Measurements from ENCODE around the gene NES.
"Not testable (repeated sequence)": the region's sequence is repeated elsewhere in the genome, so short reads cannot be mapped to it uniquely, and the experiment has no call there.

The NES gene

GRCh38 chr1:156632355-156632754, 44.9 kb downstream of the NES start:
- CTCF ChIA-PET: interaction anchor here (1.3 to 11.6 kb wide), 2 partner anchors 26 to 46 kb away, joined by 4 to 264 read pairs; no protein-coding TSS in a partner anchor
- Mint-ChIP-seq H3K36me3 (no peaks in the 10 kb centered on the region), H3K9me3 (no peaks in the 10 kb centered on the region), H3K4me1 (no peaks in the 10 kb centered on the region), H3K4me3 (no peak overlapping the region), H3K27me3 (peaks cover 87% of the 10 kb centered on the region), H3K27ac (no peak overlapping the region)
- DNase-seq: no peak

GRCh38 chr1:156631152-156631551, 46.1 kb downstream of the NES start:
- CTCF ChIA-PET: interaction anchor here (0.6 to 11.6 kb wide), 6 partner anchors 12 to 258 kb away, joined by 3 to 264 read pairs (median 4); partner anchors contain the start of gene HAPLN2
- not testable (repeated sequence) for H3K9me3 Mint-ChIP-seq, H3K27ac Mint-ChIP-seq, DNase-seq, H3K36me3 Mint-ChIP-seq, H3K4me1 Mint-ChIP-seq, H3K4me3 Mint-ChIP-seq
- H3K27me3 Mint-ChIP-seq: peaks cover 80% of the 10 kb centered on the region

GRCh38 chr1:156629823-156630449, 47.3 kb downstream of the NES start:
- Mint-ChIP-seq H3K27me3 (peaks cover 82% of the 10 kb centered on the region), H3K9me3 (no peaks in the 10 kb centered on the region), H3K4me3 (no peak overlapping the region), H3K36me3 (no peaks in the 10 kb centered on the region), H3K27ac (no peak overlapping the region), H3K4me1 (peaks cover 8% of the 10 kb centered on the region)
- no peak for DNase-seq
- CTCF ChIA-PET: interaction anchor here (0.6 to 11.6 kb wide), 8 partner anchors 10 to 1398 kb away, joined by 3 to 264 read pairs (median 4); partner anchors contain the start of genes CRABP2 and HAPLN2

- H3K27me3 Mint-ChIP-seq: peaks cover 84% of the 10 kb centered on the region
- CTCF ChIA-PET: interaction anchor here (0.6 to 11.6 kb wide), 28 partner anchors 10 to 490 kb away, joined by 3 to 264 read pairs (median 5); partner anchors contain the start of genes BCAN, CRABP2 and NES
- H3K27ac Mint-ChIP-seq: no peak overlapping the region
- H3K36me3 Mint-ChIP-seq: no peaks in the 10 kb centered on the region
- H3K4me1 Mint-ChIP-seq: peaks cover 12% of the 10 kb centered on the region
- DNase-seq: peak; percentile 65
- H3K4me3 Mint-ChIP-seq: no peak overlapping the region
- no peaks in the 10 kb centered on the region for H3K9me3 Mint-ChIP-seq
Measured at GRCh38 chr1:156627313-156627880, 49.8 kb downstream of the NES start.

- Mint-ChIP-seq H3K36me3 (no peaks in the 10 kb centered on the region), H3K27ac (no peak overlapping the region), H3K27me3 (peaks cover 84% of the 10 kb centered on the region), H3K4me1 (peaks cover 12% of the 10 kb centered on the region), H3K4me3 (no peak overlapping the region), H3K9me3 (no peaks in the 10 kb centered on the region)
- CTCF ChIA-PET: interaction anchor here (0.6 to 11.6 kb wide), 15 partner anchors 9 to 264 kb away, joined by 3 to 264 read pairs (median 8); partner anchors contain the start of genes BCAN and NES
- no peak for DNase-seq
Measured at GRCh38 chr1:156626079-156626438, 51.1 kb downstream of the NES start.

GRCh38 chr1:156625436-156626078, 51.6 kb downstream of the NES start:
- peak; percentile 74 for DNase-seq
- CTCF ChIA-PET: interaction anchor here (0.9 to 11.6 kb wide), 10 partner anchors 8 to 265 kb away, joined by 3 to 264 read pairs (median 12); partner anchors contain the start of genes BCAN and NES
- peaks cover 84% of the 10 kb centered on the region for H3K27me3 Mint-ChIP-seq
- peak overlapping the region; percentile 4 for H3K4me3 Mint-ChIP-seq
- H3K36me3 Mint-ChIP-seq: no peaks in the 10 kb centered on the region
- H3K27ac Mint-ChIP-seq: peak overlapping the region; percentile 31
- H3K9me3 Mint-ChIP-seq: no peaks in the 10 kb centered on the region
- H3K4me1 Mint-ChIP-seq: peaks cover 12% of the 10 kb centered on the region

- H3K27ac Mint-ChIP-seq: no peak overlapping the region
- no peaks in the 10 kb centered on the region for H3K36me3 Mint-ChIP-seq
- H3K27me3 Mint-ChIP-seq: peaks cover 83% of the 10 kb centered on the region
- peaks cover 12% of the 10 kb centered on the region for H3K4me1 Mint-ChIP-seq
- H3K9me3 Mint-ChIP-seq: no peaks in the 10 kb centered on the region
- H3K4me3 Mint-ChIP-seq: peak overlapping the region; percentile 15
- DNase-seq: no peak
- CTCF ChIA-PET: interaction anchor here (0.8 to 11.6 kb wide), 25 partner anchors 10 to 265 kb away, joined by 3 to 264 read pairs (median 5); partner anchors contain the start of genes BCAN, CRABP2 and NES
Measured at GRCh38 chr1:156624814-156625435, 52.3 kb downstream of the NES start.

GRCh38 chr1:156623946-156624813, 53.0 kb downstream of the NES start:
- Mint-ChIP-seq H3K4me1 (peaks cover 12% of the 10 kb centered on the region), H3K27ac (no peak overlapping the region), H3K9me3 (no peaks in the 10 kb centered on the region), H3K36me3 (no peaks in the 10 kb centered on the region), H3K4me3 (peak overlapping the region; percentile 15), H3K27me3 (peaks cover 83% of the 10 kb centered on the region)
- CTCF ChIA-PET: interaction anchor here (0.8 to 11.6 kb wide), 31 partner anchors 9 to 239 kb away, joined by 3 to 264 read pairs (median 4); partner anchors contain the start of genes BCAN, CRABP2 and NES
- peak; percentile 48 for DNase-seq

GRCh38 chr1:156622581-156623297, 54.5 kb downstream of the NES start:
- DNase-seq: no peak
- H3K9me3 Mint-ChIP-seq: no peaks in the 10 kb centered on the region
- H3K36me3 Mint-ChIP-seq: no peaks in the 10 kb centered on the region
- peaks cover 87% of the 10 kb centered on the region for H3K27me3 Mint-ChIP-seq
- peaks cover 12% of the 10 kb centered on the region for H3K4me1 Mint-ChIP-seq
- CTCF ChIA-PET: interaction anchor here (0.7 to 11.6 kb wide), 10 partner anchors 10 to 237 kb away, joined by 3 to 264 read pairs (median 8); partner anchors contain the start of genes CRABP2 and NES
- no peak overlapping the region for H3K4me3 Mint-ChIP-seq
- no peak overlapping the region for H3K27ac Mint-ChIP-seq

GRCh38 chr1:156619582-156619955, 57.6 kb downstream of the NES start:
- peaks cover 90% of the 10 kb centered on the region for H3K27me3 Mint-ChIP-seq
- H3K27ac Mint-ChIP-seq: no peak overlapping the region
- H3K4me3 Mint-ChIP-seq: no peak overlapping the region
- CTCF ChIA-PET: interaction anchor here (0.8 to 2.5 kb wide), 13 partner anchors 11 to 234 kb away, joined by 3 to 27 read pairs (median 7); no protein-coding TSS in a partner anchor
- H3K9me3 Mint-ChIP-seq: no peaks in the 10 kb centered on the region
- H3K36me3 Mint-ChIP-seq: no peaks in the 10 kb centered on the region
- DNase-seq: no peak
- H3K4me1 Mint-ChIP-seq: peaks cover 3% of the 10 kb centered on the region

- Mint-ChIP-seq H3K4me3 (no peak within 1 kb of the TSS), H3K27ac (no peak within 1 kb of the TSS), H3K27me3 (peaks cover 90% of the 10 kb centered on the region), H3K4me1 (no peaks in the 10 kb centered on the region), H3K9me3 (no peaks in the 10 kb centered on the region), H3K36me3 (no peaks in the 10 kb centered on the region)
- CTCF ChIA-PET: interaction anchor here (0.8 to 2.7 kb wide), 13 partner anchors 10 to 233 kb away, joined by 3 to 27 read pairs (median 7); no protein-coding TSS in a partner anchor
- peak; percentile 52 for DNase-seq
Measured at GRCh38 chr1:156618853-156619581, 58.2 kb downstream of the NES start, which contains the start of gene HAPLN2. Gene HAPLN2 (plus strand): TSS chr1:156619415. CDS start chr1:156623491, 4,076 bp downstream.
